ENCODE results near the gene ABCA4. TPM values are rescaled to one million over a fixed set of nuclear protein-coding genes. Genes with fewer than 3 reads are reported as not detected.

ABCA4 gene
- total and polyA plus RNA-seq, 2 donors (not counting 3 experiments of a cell fraction or from before 2014, with no cell fraction given): 2.3 to 4.9 TPM

DNA sequence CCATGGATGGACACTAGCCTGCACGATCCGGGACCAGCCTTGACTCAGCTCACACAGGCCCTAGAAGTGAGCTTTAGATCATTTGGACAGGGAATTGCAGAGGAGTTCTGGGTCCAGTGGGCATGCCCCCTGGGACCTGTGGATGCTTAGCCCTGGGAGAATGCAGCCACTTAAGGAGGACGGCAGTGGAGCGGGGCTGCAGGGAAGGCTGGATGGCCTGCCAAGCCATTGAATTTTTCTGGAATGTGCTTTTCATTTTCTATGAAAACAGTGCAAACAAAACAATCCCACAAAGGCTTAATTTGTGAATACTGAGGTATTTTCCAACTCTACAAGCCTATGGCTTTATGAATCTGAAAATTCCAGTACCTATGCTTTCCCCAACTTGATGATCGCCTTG lies 131.3 kb downstream of the ABCA4 start:
- no peaks in the 10 kb centered on the region for H3K9me3 ChIP-seq (replicated peaks; ENCODE audit: control insufficient read depth, insufficient read depth, low read length)
- no peak for FAIRE-seq
- dilution Hi-C loops (cut with MboI; ENCODE audit: extremely low pct_ligation_motif_present, low sequenced_read_pairs): no loop called here
- TF ChIP-seq GATA2 (IDR thresholded peaks at IDR 0.05; ENCODE audit: insufficient read depth, insufficient read length, low read depth, low read length) (no peak), POLR2AphosphoS5 (IDR thresholded peaks at IDR 0.05; ENCODE audit: insufficient read depth, low read depth, low read length) (no peak), POLR2A (IDR thresholded peaks at IDR 0.05; ENCODE audit: low read depth, low read length) (no peak), JUN (IDR thresholded peaks at IDR 0.05; ENCODE audit: borderline replicate concordance, insufficient read depth, insufficient read length, low read depth) (no peak), MYC (IDR thresholded peaks at IDR 0.05; ENCODE audit: low read depth, low read length) (no peak), FOS (IDR thresholded peaks at IDR 0.05; ENCODE audit: borderline replicate concordance, insufficient read depth, low read length) (no peak), EZH2 (IDR thresholded peaks at IDR 0.05; ENCODE audit: borderline replicate concordance, low read depth, low read length, severe bottlenecking) (no peak)
- TF ChIP-seq, protein P1, sequence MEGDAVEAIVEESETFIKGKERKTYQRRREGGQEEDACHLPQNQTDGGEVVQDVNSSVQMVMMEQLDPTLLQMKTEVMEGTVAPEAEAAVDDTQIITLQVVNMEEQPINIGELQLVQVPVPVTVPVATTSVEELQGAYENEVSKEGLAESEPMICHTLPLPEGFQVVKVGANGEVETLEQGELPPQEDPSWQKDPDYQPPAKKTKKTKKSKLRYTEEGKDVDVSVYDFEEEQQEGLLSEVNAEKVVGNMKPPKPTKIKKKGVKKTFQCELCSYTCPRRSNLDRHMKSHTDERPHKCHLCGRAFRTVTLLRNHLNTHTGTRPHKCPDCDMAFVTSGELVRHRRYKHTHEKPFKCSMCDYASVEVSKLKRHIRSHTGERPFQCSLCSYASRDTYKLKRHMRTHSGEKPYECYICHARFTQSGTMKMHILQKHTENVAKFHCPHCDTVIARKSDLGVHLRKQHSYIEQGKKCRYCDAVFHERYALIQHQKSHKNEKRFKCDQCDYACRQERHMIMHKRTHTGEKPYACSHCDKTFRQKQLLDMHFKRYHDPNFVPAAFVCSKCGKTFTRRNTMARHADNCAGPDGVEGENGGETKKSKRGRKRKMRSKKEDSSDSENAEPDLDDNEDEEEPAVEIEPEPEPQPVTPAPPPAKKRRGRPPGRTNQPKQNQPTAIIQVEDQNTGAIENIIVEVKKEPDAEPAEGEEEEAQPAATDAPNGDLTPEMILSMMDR (IDR thresholded peaks at IDR 0.05; ENCODE audit: extremely low read depth in 1 of 2, insufficient read depth in 1 of 2, low read depth in 1 of 2, low read length in 2 of 2): no peak
- TF ChIP-seq, protein P2, sequence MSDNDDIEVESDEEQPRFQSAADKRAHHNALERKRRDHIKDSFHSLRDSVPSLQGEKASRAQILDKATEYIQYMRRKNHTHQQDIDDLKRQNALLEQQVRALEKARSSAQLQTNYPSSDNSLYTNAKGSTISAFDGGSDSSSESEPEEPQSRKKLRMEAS (IDR thresholded peaks at IDR 0.05; ENCODE audit: insufficient read depth, insufficient read length): no peak
- H3K27me3 ChIP-seq (ENCODE audit: control insufficient read depth in 2 of 2, insufficient read depth in 2 of 2, low read length in 2 of 2): peaks cover 14 to 24% of the 10 kb centered on the region in 2 experiments
- no peak for DNase-seq (ENCODE audit: low read depth, low spot score)
- POLR2A ChIA-PET: no interaction called here
- no peaks in the 10 kb centered on the region for H3K79me2 ChIP-seq (ENCODE audit: control insufficient read depth, insufficient read depth, low read length)
- intact Hi-C loops (cut with micrococcal nuclease): no loop called here
- BruUV-seq (replicated peaks): no TSS peak
- H4K20me1 ChIP-seq (replicated peaks; ENCODE audit: control insufficient read depth, extremely low read depth, insufficient read depth, low read length): no peaks in the 10 kb centered on the region
- no peak overlapping the region for H3K4me3 ChIP-seq (replicated peaks in 1 of 3; ENCODE audit: insufficient read depth in 1 of 3, low read depth in 1 of 3, low read length in 3 of 3)
- H3K4me2 ChIP-seq (ENCODE audit: insufficient read depth, low read length): no peak overlapping the region
- H2AFZ ChIP-seq (ENCODE audit: low read depth, low read length): no peak overlapping the region
- H3K4me1 ChIP-seq (ENCODE audit: control insufficient read depth, extremely low read depth, insufficient read depth, low read length): no peaks in the 10 kb centered on the region
- H3K9me1 ChIP-seq (replicated peaks; ENCODE audit: control insufficient read depth, extremely low read depth, insufficient read depth, low read length): no peaks in the 10 kb centered on the region
- CTCF ChIA-PET: interaction anchor here (1.2 to 1.8 kb wide), 4 partner anchors 10 to 345 kb away, joined by 3 to 6 read pairs (median 3); no protein-coding TSS in a partner anchor
- H3K27ac ChIP-seq (ENCODE audit: insufficient read depth, low read depth, low read length): no peak overlapping the region
- H3K36me3 ChIP-seq (ENCODE audit: control insufficient read depth in 2 of 2, extremely low read depth in 1 of 2, insufficient read depth in 2 of 2, low read length in 2 of 2): no peaks in the 10 kb centered on the region
- no peak overlapping the region for H3K9ac ChIP-seq (replicated peaks; ENCODE audit: extremely low read depth, insufficient read depth, low read length)

Data from endothelial cell of umbilical vein (primary cell).